Heart left ventricle (tissue), 13 donors: ENCODE results near the gene PKP3.

Experiments
- CTCF ChIP-seq, 12 donors: fragments of 200-600 bp; sonication (generic) in 4 of 12; IDR thresholded peaks; one replicate each; pipeline versions ENCODE4 v1.5.0 to v1.8.0; 2018 to 2022; ENCODE audit warnings: antibody characterized with exemption in 12 of 12, mild to moderate bottlenecking in 5 of 12
- POLR2A ChIP-seq, 2 donors: fragments of 450-650 bp; IDR thresholded peaks; one replicate each; pipeline ENCODE4 v1.6.1; 2017; ENCODE audit warnings: antibody characterized with exemption in 2 of 2, mild to moderate bottlenecking in 2 of 2, moderate library complexity in 2 of 2
- donor health status: ischemic (EF 13 %, LVEDD 7.1; RV severe dilation, severe dysfunction).
- donor health status: DM: no; HTN: yes; CAD: no.
- donor health status: DM: no; HTN: no; CAD: no.
- donor health status: ischemic (EF 25% LVEDD 6.9; RV normal size, moderate dysfunction).
- donor health status: ischemic (EF 25% LVEDD 5.7; RV mildly dilated, moderate dysfunction).
- donor health status: ischemic (EF 35%, LVEDD 5.7; RV mildly dilated, moderate dysfunction).
- donor health status: nonischemic (EF 11% LVEDD 7.7; RV severe dilation, severe dysfunction).
- donor health status: DM: yes; HTN: yes; CAD: no.
- donor health status: PGD.
- donor health status: ischemic (EF 29% LVEDD 5.4; RV normal size, mild dysfunction).
- donor health status: nonischemic (EF 23%, LVEDD 6.1; RV moderate dilation, normal function).

- no peak for TF ChIP-seq CTCF (IDR thresholded peaks at IDR 0.05)
- TF ChIP-seq POLR2A (IDR thresholded peaks at IDR 0.05), result no peak
Measured at GRCh38 chr11:412641-413119, 18.7 kb downstream of the PKP3 start.
